ENCODE data around the gene ZNF701.
A peak's percentile ranks its signal among the peaks of the same experiment; 100 is the strongest.

ZNF701 gene

DNA sequence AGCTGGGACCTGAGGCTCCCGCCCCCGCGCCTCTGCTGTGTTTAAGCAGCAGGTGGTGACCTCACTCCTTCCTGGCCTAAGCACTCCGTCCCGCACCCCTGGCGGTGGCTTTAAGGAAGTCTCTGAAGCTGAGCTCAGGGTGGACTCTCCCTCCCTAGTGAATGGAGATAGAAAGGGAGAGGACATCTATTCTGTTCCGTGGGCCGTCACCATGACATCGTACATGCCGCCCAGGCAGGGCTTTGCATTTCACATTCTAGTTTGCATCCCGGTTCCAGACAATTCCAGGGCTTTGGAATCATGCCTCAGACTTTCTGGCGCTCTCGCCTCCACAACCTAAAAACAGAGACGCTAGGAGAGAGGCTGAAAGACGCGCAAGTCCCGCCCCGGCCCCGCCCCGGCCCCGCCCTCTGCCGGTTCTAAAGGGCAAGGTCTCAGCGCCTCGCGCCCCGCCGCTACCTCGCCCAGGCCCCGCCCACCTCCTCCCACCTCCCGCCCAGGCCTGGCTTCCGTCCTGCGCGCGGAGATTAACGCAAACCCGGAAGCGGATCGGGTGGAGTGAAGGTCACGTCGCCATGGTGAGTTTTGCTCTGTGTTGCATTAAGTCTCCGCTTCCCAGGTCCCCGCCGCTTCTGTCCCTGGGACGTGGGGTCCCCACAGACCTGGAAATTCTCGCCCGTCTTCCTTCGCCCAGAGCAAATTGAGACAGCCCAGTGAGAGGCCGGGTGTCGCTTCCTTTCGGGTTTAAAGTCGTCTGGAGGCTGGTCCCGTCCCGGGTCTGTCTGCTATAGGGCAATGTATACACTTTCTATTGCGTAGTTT is 42.7 kb upstream of the ZNF701 start, which contains the start of gene ZNF808 (continued):
- TF ChIP-seq, protein P1, sequence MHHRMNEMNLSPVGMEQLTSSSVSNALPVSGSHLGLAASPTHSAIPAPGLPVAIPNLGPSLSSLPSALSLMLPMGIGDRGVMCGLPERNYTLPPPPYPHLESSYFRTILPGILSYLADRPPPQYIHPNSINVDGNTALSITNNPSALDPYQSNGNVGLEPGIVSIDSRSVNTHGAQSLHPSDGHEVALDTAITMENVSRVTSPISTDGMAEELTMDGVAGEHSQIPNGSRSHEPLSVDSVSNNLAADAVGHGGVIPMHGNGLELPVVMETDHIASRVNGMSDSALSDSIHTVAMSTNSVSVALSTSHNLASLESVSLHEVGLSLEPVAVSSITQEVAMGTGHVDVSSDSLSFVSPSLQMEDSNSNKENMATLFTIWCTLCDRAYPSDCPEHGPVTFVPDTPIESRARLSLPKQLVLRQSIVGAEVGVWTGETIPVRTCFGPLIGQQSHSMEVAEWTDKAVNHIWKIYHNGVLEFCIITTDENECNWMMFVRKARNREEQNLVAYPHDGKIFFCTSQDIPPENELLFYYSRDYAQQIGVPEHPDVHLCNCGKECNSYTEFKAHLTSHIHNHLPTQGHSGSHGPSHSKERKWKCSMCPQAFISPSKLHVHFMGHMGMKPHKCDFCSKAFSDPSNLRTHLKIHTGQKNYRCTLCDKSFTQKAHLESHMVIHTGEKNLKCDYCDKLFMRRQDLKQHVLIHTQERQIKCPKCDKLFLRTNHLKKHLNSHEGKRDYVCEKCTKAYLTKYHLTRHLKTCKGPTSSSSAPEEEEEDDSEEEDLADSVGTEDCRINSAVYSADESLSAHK (tag by site-specific recombination; IDR thresholded peaks at IDR 0.05): no peak
- TF ChIP-seq MEIS1 (CRISPR knock-in tag; IDR thresholded peaks at IDR 0.05; ENCODE audit: borderline replicate concordance) (no peak), ZNF157 (tag by site-specific recombination; IDR thresholded peaks at IDR 0.05) (no peak), EGR2 (tag by site-specific recombination; IDR thresholded peaks at IDR 0.05; ENCODE audit: low read depth) (0 out of 2 replicates have a peak, but pooled peaks have one; percentile 25), ZNF311 (tag by site-specific recombination; IDR thresholded peaks at IDR 0.05; ENCODE audit: borderline replicate concordance) (no peak), ZNF747 (tag by site-specific recombination; IDR thresholded peaks at IDR 0.05) (no peak), ZNF600 (tag by site-specific recombination; IDR thresholded peaks at IDR 0.05) (no peak), ZNF274 (IDR thresholded peaks at IDR 0.05; ENCODE audit: low read length) (no peak), ZNF274 (tag by site-specific recombination; IDR thresholded peaks at IDR 0.05; ENCODE audit: borderline replicate concordance) (no peak), ZNF16 (tag by site-specific recombination; IDR thresholded peaks at IDR 0.05; ENCODE audit: low read depth) (no peak), ZNF133 (tag by site-specific recombination; IDR thresholded peaks at IDR 0.05) (0 out of 2 replicates have a peak, but pooled peaks have one; percentile 3), GLI2 (tag by site-specific recombination; IDR thresholded peaks at IDR 0.05; ENCODE audit: borderline replicate concordance, low read depth) (no peak), OSR2 (tag by site-specific recombination; IDR thresholded peaks at IDR 0.05) (no peak; the same call in 1 of the 2 replicates), ZFHX2 (tag by site-specific recombination; conservative IDR thresholded peaks at IDR 0.05) (peak; percentile 59; the same call in 1 of the 2 replicates), ZNF202 (tag by site-specific recombination; IDR thresholded peaks at IDR 0.05; ENCODE audit: borderline replicate concordance) (no peak), ZNF423 (tag by site-specific recombination; IDR thresholded peaks at IDR 0.05) (no peak), ZNF223 (tag by site-specific recombination; IDR thresholded peaks at IDR 0.05) (no peak), ZBTB17 (tag by site-specific recombination; IDR thresholded peaks at IDR 0.05) (peak; percentile 47; the same call in 1 of the 2 replicates), GLIS1 (tag by site-specific recombination; IDR thresholded peaks at IDR 0.05) (no peak), ZNF19 (tag by site-specific recombination; IDR thresholded peaks at IDR 0.05; ENCODE audit: low read depth) (no peak), SP7 (tag by site-specific recombination; IDR thresholded peaks at IDR 0.05) (no peak), YY2 (tag by site-specific recombination; IDR thresholded peaks at IDR 0.05) (no peak), ZBTB1 (tag by site-specific recombination; IDR thresholded peaks at IDR 0.05) (no peak), WT1 (tag by site-specific recombination; IDR thresholded peaks at IDR 0.05) (no peak), ZBTB8A (tag by site-specific recombination; IDR thresholded peaks at IDR 0.05) (no peak), ZNF560 (tag by site-specific recombination; IDR thresholded peaks at IDR 0.05; ENCODE audit: borderline replicate concordance) (peak; percentile 0; the same call in 1 of the 2 replicates), MZF1 (tag by site-specific recombination; IDR thresholded peaks at IDR 0.05; ENCODE audit: borderline replicate concordance) (no peak), ZNF501 (tag by site-specific recombination; IDR thresholded peaks at IDR 0.05) (no peak), GFI1B (tag by site-specific recombination; IDR thresholded peaks at IDR 0.05) (no peak), ZNF529 (tag by site-specific recombination; IDR thresholded peaks at IDR 0.05; ENCODE audit: insufficient replicate concordance) (no peak)
- TF ChIP-seq, protein P2, sequence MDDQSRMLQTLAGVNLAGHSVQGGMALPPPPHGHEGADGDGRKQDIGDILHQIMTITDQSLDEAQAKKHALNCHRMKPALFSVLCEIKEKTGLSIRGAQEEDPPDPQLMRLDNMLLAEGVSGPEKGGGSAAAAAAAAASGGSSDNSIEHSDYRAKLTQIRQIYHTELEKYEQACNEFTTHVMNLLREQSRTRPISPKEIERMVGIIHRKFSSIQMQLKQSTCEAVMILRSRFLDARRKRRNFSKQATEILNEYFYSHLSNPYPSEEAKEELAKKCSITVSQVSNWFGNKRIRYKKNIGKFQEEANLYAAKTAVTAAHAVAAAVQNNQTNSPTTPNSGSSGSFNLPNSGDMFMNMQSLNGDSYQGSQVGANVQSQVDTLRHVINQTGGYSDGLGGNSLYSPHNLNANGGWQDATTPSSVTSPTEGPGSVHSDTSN (CRISPR knock-in tag; IDR thresholded peaks at IDR 0.05): no peak
- TF ChIP-seq, protein P3, sequence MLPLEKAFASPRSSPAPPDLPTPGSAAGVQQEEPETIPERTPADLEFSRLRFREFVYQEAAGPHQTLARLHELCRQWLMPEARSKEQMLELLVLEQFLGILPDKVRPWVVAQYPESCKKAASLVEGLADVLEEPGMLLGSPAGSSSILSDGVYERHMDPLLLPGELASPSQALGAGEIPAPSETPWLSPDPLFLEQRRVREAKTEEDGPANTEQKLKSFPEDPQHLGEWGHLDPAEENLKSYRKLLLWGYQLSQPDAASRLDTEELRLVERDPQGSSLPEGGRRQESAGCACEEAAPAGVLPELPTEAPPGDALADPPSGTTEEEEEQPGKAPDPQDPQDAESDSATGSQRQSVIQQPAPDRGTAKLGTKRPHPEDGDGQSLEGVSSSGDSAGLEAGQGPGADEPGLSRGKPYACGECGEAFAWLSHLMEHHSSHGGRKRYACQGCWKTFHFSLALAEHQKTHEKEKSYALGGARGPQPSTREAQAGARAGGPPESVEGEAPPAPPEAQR (tag by site-specific recombination; IDR thresholded peaks at IDR 0.05): no peak
- TF ChIP-seq, protein P4, sequence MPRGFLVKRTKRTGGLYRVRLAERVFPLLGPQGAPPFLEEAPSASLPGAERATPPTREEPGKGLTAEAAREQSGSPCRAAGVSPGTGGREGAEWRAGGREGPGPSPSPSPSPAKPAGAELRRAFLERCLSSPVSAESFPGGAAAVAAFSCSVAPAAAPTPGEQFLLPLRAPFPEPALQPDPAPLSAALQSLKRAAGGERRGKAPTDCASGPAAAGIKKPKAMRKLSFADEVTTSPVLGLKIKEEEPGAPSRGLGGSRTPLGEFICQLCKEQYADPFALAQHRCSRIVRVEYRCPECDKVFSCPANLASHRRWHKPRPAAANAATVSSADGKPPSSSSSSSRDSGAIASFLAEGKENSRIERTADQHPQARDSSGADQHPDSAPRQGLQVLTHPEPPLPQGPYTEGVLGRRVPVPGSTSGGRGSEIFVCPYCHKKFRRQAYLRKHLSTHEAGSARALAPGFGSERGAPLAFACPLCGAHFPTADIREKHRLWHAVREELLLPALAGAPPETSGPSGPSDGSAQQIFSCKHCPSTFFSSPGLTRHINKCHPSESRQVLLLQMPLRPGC (tag by site-specific recombination; IDR thresholded peaks at IDR 0.05): no peak
- TF ChIP-seq, protein P5, sequence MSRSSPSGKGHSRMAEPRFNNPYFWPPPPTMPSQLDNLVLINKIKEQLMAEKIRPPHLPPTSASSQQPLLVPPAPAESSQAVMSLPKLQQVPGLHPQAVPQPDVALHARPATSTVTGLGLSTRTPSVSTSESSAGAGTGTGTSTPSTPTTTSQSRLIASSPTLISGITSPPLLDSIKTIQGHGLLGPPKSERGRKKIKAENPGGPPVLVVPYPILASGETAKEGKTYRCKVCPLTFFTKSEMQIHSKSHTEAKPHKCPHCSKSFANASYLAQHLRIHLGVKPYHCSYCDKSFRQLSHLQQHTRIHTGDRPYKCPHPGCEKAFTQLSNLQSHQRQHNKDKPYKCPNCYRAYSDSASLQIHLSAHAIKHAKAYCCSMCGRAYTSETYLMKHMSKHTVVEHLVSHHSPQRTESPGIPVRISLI (tag by site-specific recombination; IDR thresholded peaks at IDR 0.05): no peak
